ENCODE results near the gene SPTAN1. TPM values are rescaled to one million over a fixed set of nuclear protein-coding genes. Genes with fewer than 3 reads are reported as not detected.

Gene SPTAN1
- total RNA-seq, 6 experiments from 2014 or later, result 74.6 to 141 (median 98.6) TPM

DNA sequence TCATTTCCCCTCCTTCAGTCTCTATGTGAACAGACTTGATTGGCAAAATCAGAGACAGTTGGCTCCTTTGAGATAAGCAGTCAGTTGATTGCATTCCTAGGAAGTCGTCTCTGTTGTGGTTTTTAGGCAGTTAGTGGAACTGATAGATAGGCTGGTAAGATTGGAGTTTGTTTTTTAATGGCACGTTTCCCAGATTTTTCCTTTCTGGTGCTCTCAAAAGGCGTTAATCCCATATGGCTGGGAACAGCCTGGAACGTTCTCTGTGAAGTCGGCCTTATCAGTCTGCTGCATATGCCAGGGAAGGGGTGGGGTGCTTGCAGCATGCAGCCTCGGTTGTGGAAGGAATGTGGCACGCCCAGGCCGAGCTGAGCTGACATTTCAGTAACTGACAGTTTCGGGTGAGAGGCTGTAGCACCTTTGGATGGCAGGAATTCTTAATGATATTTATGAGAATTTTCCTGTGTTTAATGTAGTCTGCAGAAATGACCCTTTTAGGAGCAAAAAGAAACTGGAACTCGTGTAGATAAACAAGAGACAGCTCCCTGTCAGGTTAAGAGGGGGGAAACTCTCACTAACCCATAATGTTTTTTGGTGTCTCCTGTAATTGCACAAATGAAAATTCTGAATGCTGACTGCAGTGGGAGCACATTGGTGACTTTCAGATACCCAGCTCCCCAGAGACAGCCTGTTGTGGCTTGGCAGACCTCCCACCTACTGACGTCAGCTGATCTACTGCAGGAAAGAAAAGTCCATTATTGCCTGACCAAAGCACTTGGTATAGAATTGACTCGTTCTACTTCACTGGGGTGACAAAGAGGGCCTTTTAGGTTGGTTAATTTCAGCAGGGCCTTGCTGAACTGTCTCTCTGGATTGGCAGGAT is 6.3 kb downstream of the SPTAN1 start:
- intact Hi-C loops (cut with DNase I), result no loop called here
- DNase-seq, result peak; percentile 85 to 87 (median 86)
- H3K27ac ChIP-seq, result peak overlapping the region; percentile 49 to 97 (median 97)
- no peak for TF ChIP-seq POLR2A (IDR thresholded peaks at IDR 0.05)
- TF ChIP-seq, protein P1, sequence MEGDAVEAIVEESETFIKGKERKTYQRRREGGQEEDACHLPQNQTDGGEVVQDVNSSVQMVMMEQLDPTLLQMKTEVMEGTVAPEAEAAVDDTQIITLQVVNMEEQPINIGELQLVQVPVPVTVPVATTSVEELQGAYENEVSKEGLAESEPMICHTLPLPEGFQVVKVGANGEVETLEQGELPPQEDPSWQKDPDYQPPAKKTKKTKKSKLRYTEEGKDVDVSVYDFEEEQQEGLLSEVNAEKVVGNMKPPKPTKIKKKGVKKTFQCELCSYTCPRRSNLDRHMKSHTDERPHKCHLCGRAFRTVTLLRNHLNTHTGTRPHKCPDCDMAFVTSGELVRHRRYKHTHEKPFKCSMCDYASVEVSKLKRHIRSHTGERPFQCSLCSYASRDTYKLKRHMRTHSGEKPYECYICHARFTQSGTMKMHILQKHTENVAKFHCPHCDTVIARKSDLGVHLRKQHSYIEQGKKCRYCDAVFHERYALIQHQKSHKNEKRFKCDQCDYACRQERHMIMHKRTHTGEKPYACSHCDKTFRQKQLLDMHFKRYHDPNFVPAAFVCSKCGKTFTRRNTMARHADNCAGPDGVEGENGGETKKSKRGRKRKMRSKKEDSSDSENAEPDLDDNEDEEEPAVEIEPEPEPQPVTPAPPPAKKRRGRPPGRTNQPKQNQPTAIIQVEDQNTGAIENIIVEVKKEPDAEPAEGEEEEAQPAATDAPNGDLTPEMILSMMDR (IDR thresholded peaks at IDR 0.05), result no peak
- no peaks in the 10 kb centered on the region for H3K36me3 ChIP-seq
- peaks cover 0 to 57% (median 22%) of the 10 kb centered on the region in 4 donors for H3K4me1 ChIP-seq
- no peak overlapping the region for H3K4me3 ChIP-seq
- no peaks in the 10 kb centered on the region for H3K9me3 ChIP-seq
- peak; percentile 79 to 93 (median 84) for ATAC-seq
- no peaks in the 10 kb centered on the region for H3K27me3 ChIP-seq
- 0% methylated on average over 11 of the region's 12 CpGs for WGBS (ENCODE audit: insufficient coverage, low coverage, low lambda C conversion rate, missing lambda C conversion rate)

DNA sequence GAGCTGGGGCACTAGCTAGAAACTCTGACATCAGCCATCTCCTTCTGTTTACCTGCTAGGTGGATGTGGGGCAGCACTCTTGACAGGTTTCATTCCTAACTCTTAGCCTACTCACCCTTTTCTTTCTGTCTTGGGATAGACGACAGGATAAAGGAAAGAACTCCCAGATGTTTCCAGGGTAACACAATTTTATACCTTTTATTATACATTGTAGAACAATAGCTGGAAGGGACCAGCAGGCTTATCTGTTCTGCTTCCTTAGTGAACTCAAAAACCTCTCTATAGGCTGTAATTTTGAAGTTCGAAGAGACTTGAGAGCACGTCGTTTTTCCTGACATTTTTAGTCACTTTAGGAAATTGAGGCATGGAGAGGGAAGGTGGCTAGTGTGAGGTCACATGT is 13.2 kb downstream of the SPTAN1 start:
- WGBS (ENCODE audit: insufficient coverage, low coverage, low lambda C conversion rate, missing lambda C conversion rate), result 97% methylated on average over 3 of the region's 4 CpGs
- Histone ChIP-seq H3K9me3 (no peaks in the 10 kb centered on the region), H3K27ac (no peak overlapping the region), H3K4me1 (no peaks in the 10 kb centered on the region), H3K36me3 (peaks cover 0 to 35% (median 19%) of the 10 kb centered on the region in 4 donors), H3K4me3 (no peak overlapping the region), H3K27me3 (no peaks in the 10 kb centered on the region)
- no peak for TF ChIP-seq POLR2A (IDR thresholded peaks at IDR 0.05)
- TF ChIP-seq, protein P1 (IDR thresholded peaks at IDR 0.05), result no peak
- DNase-seq (no peak), ATAC-seq (peak; percentile 28 to 71 (median 54))
- intact Hi-C loops (cut with DNase I), result no loop called here

DNA sequence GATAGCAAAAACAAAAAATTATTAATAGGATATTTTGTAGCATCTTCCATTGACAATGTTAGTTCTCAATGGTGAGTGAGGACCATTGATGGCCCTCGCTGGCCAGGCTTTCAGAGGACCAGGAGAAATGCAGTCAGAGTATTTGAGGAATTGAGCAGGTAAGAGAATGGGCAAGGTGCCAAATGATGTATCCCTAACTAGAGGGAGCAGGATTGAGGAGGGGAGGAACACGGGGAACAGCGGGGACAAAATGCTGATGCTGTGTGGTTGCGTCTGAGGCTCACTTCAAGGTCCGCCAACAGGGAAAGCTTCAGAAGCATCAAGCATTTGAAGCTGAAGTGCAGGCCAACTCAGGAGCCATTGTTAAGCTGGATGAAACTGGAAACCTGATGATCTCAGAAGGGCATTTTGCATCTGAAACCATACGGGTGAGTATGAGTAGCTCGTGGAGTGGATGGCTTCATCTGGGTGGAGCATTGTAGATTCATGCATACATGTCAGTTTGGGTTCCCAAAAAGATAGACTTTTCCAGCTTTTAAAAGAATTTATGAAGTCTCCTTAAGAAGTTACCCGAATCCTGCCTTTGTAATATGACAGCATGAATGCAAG is 16.2 kb downstream of the SPTAN1 start:
- 50% methylated on average over 2 of the region's 8 CpGs for WGBS (ENCODE audit: insufficient coverage, low coverage, low lambda C conversion rate, missing lambda C conversion rate)
- intact Hi-C loops (cut with DNase I), result no loop called here
- H3K4me1 ChIP-seq, result no peaks in the 10 kb centered on the region
- no peak overlapping the region for H3K27ac ChIP-seq
- no peak for TF ChIP-seq POLR2A (IDR thresholded peaks at IDR 0.05)
- H3K27me3 ChIP-seq, result no peaks in the 10 kb centered on the region
- DNase-seq (no peak), ATAC-seq (no peak)
- H3K36me3 ChIP-seq, result peaks cover 0 to 49% (median 23%) of the 10 kb centered on the region in 4 donors
- no peaks in the 10 kb centered on the region for H3K9me3 ChIP-seq
- H3K4me3 ChIP-seq, result no peak overlapping the region

DNA sequence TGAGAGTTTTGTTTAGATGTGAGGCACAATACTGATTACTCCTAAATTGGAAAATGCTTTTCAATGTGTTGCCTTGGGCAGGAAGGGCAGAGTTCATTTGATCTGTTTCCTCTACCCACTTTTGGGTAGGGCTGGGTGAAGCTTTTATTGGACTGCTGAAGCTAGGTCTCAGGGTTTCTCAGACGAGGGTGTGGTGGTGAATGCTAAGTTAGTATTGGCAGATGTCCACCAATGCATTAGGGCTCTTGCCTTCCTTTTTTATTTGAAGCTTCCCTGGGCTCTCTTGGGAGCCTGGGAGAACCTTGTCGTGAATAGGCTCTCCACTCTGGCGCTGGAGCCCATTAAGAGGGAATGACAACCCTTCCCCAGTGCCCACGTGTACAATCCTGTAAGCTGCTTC is 23.1 kb downstream of the SPTAN1 start:
- Histone ChIP-seq H3K27me3 (no peaks in the 10 kb centered on the region), H3K9me3 (no peaks in the 10 kb centered on the region), H3K4me1 (peaks cover 0 to 45% (median 10%) of the 10 kb centered on the region in 4 donors), H3K27ac (peak overlapping the region in 1 of 3 donors; percentile 10), H3K36me3 (peaks cover 0 to 73% (median 47%) of the 10 kb centered on the region in 4 donors), H3K4me3 (no peak overlapping the region)
- ATAC-seq, result peak in 3 of 4 donors; percentile 11 to 42 (median 21)
- TF ChIP-seq, protein P1 (IDR thresholded peaks at IDR 0.05), result no peak
- no peak for TF ChIP-seq POLR2A (IDR thresholded peaks at IDR 0.05)
- intact Hi-C loops (cut with DNase I), result no loop called here
- no peak for DNase-seq
- 20% methylated on average over 1 of the region's 4 CpGs for WGBS (ENCODE audit: insufficient coverage, low coverage, low lambda C conversion rate, missing lambda C conversion rate)

DNA sequence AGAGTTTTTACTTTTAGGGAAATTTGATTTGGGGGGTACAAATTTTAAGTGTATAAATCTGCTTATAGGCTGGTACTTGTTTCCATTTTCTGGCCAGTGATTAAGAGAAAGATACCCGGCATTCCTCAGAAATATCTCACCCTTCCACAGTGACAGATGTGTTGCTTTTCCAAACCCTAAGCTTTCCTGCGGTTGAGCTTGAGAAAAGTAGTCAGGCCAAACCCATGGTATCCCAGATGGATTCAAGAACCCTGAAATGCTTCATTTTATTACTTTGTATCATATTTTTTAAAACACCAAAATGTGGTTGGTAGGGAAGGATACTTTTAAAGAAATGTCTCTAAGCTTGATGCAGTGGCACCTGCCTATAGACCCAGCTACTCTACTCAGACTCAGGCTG is 23.5 kb downstream of the SPTAN1 start:
- no peak overlapping the region for H3K4me3 ChIP-seq
- intact Hi-C loops (cut with DNase I), result no loop called here
- H3K9me3 ChIP-seq, result no peaks in the 10 kb centered on the region
- H3K27ac ChIP-seq, result peak overlapping the region in 1 of 3 donors; percentile 10
- 90% methylated on average over 2 of the region's 2 CpGs for WGBS (ENCODE audit: insufficient coverage, low coverage, low lambda C conversion rate, missing lambda C conversion rate)
- DNase-seq (no peak), ATAC-seq (no peak)
- H3K36me3 ChIP-seq, result peaks cover 0 to 77% (median 50%) of the 10 kb centered on the region in 4 donors
- H3K27me3 ChIP-seq, result no peaks in the 10 kb centered on the region
- H3K4me1 ChIP-seq, result peaks cover 0 to 45% (median 10%) of the 10 kb centered on the region in 4 donors
- TF ChIP-seq, protein P1 (IDR thresholded peaks at IDR 0.05), result no peak
- TF ChIP-seq POLR2A (IDR thresholded peaks at IDR 0.05), result no peak

Measured in right lobe of liver (tissue), 6 donors.